Middle frontal gyrus (tissue), 1 donor: ENCODE measurements around the gene IFNL4.
"Not testable (repeated sequence)": the region's sequence is repeated elsewhere in the genome, so short reads cannot be mapped to it uniquely, and the experiment has no call there.

ENCODE experiments used
- DNase-seq: peaks from one replicate; pipeline ENCODE4 v3.0.0-alpha.2; 2015; ENCODE audit warnings: low spot score; ENCODE audit errors: extremely low spot score

The IFNL4 gene

DNA sequence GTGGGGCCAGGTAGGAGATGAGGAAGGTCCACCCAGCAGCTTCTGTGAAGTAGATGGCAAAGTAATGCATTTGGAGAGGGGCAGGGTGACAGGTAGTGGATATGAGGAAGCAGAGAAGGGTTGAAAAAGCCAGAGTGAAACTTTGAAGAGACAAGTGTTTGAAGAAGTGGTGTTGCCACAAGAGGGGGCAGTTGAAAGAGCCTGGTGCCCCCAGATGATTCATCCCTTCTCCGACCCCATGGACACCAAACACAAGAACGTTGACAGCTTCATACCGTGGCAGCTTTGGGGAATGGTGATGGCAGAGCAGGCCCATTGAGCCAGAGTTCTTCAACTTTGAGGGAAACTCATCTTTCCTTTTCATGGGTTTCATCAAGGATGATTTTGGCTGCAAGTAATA lies 23.7 kb downstream of the IFNL4 start:
- no peak for DNase-seq

DNA sequence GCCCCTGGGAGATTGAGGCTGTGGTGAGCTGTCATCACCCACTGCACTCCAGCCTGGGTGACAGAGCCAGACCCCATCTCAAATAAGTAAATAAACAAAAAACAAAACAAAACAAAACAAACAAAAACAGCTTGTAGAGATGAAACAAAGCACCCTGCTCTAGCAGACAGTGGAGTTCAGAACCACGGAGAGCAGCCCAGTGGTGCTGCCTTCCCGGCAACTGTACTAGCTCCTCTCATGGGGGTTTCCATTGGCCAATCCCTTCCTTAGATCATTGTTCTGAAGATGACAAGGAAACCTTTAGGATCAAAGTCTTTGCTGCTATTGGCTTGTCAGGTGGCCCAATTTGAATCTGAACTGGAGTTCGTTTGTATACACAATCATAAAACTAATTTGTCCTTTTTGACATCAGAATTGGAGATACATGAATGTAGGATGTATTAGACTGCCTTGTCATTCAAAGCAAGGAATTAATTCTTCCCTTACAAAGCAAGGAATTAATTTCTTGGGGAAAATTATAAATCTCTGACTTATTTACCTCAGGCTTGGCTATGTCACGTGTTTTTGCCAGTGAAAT lies 24.9 kb downstream of the IFNL4 start:
- DNase-seq: no peak

DNA sequence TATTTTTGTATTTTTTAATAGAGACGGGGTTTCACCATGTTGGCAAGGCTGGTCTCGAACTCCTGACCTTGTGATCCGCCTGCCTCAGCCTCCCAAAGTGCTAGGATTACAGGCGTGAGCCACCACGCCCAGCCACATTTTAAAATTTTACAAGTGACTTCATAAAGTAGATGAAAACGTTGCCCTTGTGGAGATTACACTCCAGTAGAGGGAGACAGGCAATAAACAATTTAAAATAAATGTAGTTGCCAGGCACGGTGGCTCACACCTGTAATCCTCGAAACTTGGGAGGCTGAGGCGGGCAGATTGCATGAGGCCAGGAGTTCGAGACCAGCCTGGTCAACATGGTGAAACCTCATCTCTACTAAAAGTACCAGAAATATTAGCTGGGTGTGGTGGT lies 29.5 kb downstream of the IFNL4 start:
- DNase-seq: not testable (repeated sequence)

DNA sequence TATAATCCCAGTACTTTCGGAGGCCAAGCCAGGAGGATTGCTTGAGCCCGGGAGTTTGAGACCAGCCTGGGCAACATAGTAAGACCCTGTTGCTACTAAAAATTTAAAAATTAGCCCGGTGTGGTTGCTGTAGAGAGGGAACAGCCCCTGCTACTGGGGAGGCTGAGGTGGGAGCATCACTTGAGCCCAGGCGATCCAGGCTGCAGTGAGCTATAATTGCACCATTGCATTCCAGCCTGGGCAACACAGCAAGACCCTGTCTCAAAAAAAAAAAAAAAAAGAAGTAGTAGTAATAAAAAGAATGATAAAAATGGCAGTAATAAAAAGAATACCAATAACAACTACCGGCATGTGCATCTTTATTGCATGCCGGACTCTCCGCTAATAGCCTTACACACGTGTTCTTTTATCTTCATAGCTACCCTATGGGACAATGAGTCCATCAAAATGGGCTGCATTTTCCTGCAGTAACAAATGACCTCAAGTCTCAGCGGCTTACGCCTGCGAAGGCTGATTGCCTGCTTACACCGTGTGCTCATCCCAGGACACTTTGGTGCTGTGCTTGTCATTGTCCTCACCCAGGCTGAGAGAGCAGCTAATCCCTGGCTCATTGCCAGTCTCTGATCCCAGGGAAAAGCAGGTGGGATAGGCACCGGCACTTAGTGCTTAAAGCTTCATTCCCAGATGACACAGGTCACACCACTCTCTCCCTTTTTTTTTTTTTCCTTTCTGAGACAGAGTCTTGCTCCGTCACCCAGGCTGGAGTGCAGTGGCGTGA lies 30.2 kb downstream of the IFNL4 start:
- DNase-seq: no peak

DNA sequence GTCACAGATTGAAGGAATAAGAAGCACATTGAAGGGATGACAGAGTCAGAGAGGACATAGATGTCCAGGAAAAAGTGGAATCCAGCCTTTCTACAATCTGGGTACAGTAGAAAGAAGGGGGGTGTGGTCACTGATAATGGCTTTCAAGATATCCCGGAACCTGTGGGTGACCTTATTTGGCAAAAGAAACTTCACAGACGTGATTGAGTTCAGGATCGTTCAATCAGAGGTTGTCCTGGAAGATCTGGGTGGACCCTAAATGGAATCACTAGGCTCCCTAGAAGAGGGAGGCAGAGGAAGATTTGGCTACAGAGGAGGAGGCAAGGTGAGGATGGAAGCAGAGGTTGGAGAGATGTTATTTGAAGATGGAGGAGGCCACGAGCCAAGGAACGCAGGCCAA lies 31.6 kb downstream of the IFNL4 start:
- no peak for DNase-seq

DNA sequence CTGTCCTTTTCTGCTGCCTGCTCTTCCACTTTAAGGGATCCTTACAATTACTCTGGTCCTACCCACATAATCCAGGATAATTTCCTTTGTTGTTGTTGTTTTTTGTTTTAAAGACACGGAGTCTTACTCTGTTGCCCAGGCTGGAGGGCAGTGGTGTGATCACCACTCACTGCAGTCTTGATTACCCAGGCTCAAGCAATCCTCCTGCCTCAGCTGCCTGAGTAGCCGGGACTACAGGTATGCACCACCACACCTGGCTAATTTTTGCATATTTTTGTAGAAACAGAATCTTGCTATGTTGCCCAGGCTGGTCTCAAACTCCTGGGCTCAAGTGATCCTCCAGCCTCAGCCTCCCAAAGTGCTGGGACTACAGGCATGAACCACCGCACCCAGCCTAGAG lies 33.3 kb downstream of the IFNL4 start:
- DNase-seq: not testable (repeated sequence)

DNA sequence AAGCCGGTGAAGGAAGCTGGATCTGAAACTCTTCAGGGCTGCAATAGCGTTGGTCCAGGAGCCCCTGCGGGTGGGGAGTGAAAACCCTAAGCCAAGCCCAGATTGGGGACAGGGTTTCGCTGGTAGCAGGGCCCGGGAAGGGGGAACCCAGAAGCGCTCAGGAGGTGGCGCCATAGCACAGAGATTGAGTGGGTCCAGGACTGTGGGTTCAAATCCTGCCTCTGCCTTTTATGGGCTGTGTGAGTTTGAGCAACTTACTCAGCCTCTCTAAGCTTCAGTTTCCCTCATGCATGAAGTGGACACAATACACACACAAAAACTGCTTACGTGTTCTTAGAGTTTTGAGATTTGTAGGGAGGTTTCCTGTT lies 36.3 kb downstream of the IFNL4 start:
- DNase-seq: no peak

DNA sequence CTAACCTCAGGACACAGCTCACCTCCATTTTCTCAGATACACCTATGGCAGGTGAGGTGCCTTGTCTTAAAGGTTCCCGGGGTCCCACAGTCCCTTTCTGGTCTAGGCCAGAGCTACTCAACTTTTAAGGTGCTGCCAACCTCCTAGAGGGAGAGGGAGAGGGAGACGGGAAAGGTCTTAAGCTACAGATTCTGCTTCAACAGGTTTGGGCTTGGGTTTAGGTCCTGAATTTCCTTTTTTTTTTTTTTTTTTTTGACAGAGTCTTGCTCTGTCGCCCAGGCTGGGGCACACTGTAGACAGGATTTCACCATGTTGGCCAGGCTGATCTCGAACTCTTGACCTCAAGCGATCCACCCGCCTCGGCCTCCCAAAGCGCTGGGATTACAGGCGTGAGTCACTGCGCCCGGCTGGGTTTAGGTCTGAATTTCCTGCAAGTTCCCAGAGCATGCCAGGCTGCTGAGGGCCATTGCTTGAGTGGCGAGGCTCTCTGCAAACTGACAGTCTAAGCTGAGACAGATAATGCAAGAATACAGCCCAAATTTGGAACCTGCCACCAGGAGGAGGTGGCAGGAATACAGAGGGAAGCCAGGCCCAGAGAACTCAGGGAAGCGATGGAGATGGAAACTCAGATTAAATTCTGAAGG lies 36.8 kb downstream of the IFNL4 start:
- DNase-seq: no peak

DNA sequence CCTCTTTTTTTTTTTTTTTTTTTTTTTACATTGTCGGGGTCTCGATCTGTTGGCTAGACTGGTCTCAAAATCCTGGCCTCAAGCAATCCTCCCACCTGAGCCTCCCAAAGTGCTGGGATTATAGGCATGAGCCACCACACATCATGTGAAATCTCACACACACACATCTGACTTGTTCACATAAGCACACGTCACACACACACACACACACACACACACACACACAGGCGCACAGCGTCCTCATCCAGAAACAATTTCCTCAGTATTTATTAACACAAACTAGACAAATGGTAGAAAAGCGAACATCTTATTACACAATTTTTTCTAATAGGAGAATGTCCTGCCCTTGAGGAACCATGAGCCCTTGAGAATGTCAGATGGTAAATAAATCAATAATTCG lies 39.5 kb downstream of the IFNL4 start:
- DNase-seq: no peak

DNA sequence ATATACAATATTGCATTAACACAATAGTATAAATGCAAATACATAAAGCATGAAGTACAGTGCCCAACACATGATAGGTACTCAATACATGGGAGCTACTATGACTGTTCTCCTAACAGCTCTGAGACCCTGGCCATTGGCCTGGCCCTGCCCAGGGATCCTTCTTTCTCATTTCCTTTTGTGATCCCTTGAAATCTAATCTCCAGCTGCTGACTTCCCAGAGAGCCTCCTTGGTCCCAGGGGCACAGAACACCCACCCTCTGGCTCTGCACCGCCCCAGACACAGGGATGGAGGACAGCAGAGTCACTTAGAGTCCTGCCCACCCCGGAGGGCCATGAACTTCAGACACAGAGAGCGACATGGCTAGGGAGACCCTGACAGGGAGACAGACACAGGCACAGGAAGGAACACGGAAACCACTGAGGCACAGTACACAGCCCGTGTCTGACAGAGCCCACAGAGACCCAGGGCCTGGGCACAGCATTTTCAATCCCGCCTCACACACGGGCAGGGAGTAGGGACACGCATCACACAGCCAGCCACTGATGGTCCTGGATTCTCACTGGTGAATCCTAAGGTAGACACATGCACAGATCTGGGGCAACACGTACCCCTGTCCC lies 40.4 kb downstream of the IFNL4 start:
- no peak for DNase-seq

DNA sequence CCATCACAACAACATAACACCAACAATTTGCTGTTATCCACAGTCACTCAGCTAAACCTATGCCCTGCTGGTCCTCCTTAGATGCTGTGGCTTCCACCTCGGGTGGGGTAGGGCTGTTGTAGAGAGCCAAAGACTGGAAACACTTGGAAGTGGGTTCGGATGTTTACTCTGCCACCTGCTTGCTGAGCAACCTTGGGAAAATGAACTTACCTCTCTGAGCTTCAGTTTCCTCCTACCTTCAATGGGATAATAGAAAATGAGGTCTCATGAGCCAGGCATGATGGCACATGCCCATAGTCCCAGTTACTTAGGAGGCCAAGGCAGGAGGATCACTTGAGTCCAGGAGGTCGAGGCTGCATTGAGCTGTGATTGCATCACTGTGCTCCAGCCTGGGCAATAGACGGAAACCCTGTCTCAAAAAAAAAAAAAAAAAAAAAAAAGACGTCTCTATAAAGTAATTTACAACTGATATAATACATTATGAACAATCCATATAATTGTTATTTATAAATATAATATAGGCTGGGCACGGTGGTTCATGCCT lies 41.3 kb downstream of the IFNL4 start:
- no peak for DNase-seq

DNA sequence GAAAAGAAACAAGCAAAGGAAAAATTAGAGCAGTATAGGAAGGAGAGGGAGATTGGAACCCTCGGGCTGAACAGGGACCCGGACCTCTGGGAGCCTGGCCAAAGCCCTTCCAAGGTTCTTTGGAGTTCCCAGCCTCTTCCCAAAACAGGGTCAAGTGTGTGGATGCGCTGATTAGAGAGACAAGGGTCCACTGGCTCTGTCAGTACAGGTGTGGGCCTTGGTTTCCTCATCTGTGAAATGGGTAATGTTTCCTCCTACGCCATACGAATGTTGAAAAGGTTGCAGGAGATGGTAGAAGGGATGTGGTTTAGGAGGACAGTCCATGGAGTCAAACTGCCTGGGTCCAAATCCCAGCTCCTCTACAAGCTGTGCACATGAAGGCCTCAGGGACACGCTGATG lies 42.5 kb downstream of the IFNL4 start:
- no peak for DNase-seq

DNA sequence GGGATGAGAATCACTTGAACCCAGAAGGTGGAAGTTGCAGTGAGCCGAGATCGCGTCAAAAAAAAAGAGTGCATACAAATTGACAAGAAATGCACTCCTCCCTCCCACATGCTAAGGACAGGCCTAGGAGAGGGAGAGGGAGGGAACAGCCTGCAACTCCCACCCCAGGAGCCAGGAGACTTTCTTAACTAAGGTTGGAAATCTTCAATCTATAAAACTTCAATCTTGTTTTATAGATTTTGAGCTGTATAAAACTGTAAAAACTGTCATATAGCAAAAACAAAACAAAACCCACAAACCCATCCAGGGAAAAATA lies 43.2 kb downstream of the IFNL4 start:
- DNase-seq: no peak

DNA sequence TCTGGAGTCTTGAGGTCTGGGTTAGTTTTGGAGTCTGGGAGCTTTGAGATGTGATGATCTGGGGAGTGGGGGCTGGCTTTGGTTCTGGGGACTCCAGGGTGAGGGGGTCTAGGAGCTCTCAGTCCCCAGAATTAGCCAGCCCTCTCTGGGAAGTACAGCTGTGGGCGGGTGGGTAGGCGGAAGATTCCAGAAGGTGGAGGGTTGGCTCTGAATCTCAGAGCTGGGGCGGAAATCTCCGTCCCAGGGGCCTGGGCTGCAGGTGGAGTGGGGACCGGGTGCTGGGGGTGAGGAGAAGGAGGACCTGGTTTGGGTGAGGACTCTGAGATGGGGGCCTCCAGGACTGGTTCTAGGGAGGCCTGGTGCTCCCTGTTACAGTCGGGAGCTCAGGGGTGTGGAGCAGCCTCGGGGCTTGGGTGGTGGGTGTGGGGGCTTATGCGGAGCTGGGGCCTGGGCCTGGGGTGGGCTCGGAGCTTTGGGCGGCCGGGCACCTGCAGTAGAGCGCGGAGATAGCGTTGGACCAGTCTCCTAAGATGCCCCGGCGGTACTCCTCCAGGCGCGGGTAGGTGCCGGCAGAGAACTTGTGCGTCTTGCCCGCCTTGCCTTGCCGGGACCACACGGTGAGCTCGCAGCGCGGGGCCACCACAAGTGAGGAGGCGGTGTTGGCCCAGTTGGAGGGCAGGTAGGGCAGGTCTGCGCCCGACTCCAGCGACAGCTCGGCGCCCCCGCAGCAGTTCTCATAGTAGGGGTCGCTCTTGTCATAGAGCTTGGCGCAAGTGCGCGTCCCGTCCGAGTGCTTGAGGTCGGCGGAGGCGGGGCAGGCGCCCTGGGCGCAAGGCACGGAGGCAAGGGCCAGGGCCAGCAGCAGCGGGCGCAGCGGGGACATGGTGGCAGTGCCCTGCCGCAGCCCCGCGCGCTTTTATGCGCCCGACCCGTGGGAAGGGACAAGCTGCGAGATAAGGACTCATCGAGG lies 45.0 kb downstream of the IFNL4 start, which contains the start of gene SYCN:
TSS of gene SYCN (minus strand) at position 892 of the 970 bp plus-strand sequence. CDS start at position 883, 9 bp downstream.
- no peak for DNase-seq

DNA sequence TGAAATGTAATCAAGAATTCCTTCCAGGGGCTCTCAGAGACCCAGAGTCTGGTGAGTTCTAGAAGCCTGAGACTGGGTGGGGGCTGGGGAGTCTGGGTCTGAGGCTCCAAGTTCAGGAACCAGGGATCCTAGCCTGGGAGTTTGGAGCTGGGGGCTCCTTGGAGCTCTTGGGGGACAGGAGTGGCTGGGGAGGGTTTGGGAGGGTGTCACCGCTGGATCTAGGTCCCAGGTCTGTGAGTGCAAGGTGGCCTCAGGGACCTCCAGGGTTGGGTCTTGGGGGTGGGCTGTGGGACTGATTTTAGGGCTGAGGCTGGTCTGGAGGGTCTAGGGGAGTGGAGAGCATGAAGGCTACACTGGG lies 45.7 kb downstream of the IFNL4 start:
- DNase-seq: no peak

DNA sequence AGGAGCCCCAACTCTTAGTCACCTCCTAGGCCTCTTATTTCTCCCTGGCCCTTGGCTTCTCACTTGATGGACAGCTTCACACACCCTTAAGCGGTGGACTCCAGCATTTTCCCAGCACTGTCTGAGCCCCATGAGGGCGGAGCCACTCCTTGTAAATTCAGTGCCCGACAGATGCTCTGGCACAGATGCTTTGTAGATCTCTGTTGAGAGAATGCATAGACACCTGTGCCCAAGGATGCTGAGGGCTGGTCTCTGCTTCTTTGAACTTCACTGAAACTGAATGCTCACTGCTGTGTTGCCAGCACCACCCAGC lies 47.9 kb downstream of the IFNL4 start:
- DNase-seq: no peak

DNA sequence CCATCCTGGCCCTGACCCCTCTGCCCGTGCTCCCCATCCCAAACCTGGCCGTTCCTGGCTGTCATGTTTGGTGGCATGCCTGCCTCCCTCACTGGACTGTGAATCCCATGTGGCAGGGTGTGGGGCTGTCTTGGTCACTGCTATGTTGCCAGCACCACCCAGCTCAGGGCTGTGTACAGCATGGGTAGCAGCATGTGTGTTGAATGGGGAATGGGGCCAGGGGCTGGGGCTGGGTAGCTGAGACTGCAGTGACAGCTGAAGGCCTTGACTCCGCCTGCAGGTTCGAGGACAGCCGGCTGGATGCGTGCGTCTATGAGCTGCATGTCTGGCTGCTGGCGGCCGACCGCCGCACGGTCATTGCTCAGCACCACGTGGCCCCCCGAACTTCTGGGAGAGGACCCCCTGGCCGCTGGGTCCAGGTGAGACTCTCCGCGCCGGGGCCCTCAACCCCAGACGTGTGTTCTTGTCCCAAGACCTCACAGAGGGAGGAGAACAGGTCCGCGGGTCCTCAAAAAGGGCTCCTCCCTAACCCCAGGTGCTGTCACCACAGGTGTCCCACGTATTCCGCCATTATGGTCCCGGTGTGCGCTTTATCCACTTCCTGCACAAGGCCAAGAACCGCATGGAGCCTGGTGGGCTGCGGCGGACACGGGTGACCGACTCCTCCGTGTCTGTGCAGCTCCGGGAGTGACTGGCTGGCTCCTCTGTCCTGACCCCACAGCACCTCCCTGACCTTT lies 48.4 kb downstream of the IFNL4 start:
- DNase-seq: no peak

DNA sequence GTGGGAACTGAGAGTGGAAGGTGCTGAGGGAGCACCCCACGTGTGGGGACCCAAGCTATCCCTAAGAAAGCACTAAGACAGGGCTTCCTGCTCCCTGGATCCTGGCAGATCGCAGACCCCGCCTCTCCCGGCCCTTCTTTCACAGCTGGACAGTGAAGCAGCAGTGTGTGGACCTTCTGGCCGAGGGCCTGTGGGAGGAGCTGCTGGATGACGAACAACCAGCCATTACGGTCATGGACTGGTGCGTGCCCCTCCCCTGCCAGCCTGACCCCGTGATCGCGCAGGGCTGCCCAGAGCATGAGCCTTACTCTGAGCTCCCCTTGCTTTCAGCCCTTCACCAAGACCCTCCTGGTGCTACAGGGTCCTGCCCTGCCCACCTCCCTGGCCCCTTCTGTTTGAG lies 49.6 kb downstream of the IFNL4 start:
- no peak for DNase-seq

DNA sequence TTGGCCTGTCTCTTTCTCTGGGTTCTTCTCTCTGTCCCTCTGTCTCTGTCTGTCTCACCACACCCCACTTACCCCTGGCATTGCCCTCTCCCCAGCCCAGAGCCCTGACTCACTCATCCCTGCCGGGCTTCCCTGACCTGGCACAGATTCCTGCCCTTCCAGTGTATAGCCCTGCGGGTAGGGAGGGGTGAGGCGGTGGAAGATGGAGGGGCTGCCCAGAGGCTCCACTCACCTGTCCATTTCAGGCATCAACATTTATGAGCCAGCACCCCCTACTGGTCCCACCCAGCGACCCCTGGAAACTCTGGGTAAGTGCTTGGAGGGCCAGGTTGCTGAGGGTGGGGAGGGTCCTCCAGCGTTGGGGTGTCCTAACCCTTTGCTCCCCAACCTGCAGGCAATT lies 50.8 kb downstream of the IFNL4 start:
- DNase-seq: no peak

DNA sequence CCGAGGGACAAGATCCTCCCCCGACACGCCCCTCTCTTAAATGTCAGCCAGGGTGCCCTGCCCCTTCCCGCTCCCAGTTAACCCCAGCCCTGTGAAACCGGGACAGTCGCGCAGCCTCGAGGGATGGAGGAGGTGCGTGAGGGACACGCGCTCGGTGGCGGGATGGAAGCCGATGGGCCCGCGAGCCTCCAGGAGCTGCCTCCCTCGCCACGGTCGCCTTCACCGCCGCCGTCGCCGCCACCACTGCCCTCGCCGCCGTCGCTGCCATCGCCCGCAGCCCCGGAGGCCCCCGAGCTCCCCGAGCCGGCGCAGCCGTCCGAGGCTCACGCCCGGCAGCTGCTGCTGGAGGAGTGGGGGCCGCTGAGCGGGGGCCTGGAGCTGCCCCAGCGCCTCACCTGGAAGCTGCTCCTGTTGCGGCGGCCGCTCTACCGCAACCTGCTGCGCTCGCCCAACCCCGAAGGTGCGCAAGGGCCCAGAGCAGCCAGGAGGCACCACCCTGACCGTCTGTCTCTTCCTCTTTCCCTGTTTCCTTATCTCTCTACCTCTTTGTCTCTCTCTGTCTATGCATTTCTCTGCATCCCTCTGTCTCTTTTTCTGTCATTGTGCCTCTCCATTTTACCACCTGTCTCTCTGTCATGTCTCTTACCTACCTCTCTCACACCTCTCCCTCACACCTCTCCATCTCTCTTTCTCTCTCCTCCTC lies 51.6 kb downstream of the IFNL4 start, which contains the start of gene NCCRP1:
TSS of gene NCCRP1 (plus strand) at position 105 of the 703 bp plus-strand sequence. CDS start at position 124, 19 bp downstream.
- DNase-seq: no peak
